Measurements from ENCODE around the gene ZSWIM1. TPM values are rescaled to one million over a fixed set of nuclear protein-coding genes. Genes with fewer than 3 reads are reported as not detected.

ZSWIM1 gene
- total RNA-seq, 1 experiment from 2014 or later: 7.6 TPM

GRCh38 chr20:45890077-45890984 lies 9.3 kb downstream of the ZSWIM1 start:
- BruUV-seq (replicated peaks): TSS peak; percentile 21
- Mint-ChIP-seq H3K9me3 (ENCODE audit: unreplicated experiment) (no peaks in the 10 kb centered on the region), H3K36me3 (ENCODE audit: insufficient read depth, unreplicated experiment) (peaks cover 10% of the 10 kb centered on the region), H3K4me3 (ENCODE audit: unreplicated experiment) (peak overlapping the region; percentile 95), H3K27me3 (ENCODE audit: insufficient read depth, unreplicated experiment) (no peaks in the 10 kb centered on the region), H3K4me1 (ENCODE audit: insufficient read depth, unreplicated experiment) (peaks cover 6% of the 10 kb centered on the region), H3K27ac (ENCODE audit: low read depth, unreplicated experiment) (peak overlapping the region; percentile 86)
- TF ChIP-seq CTCF (IDR thresholded peaks at IDR 0.05; ENCODE audit: unreplicated experiment): no peak
- ChIA-PET POLR2A (interaction anchor here (0.6 to 6.3 kb wide), 17 partner anchors 8 to 111 kb away, joined by 3 to 74 read pairs (median 6); partner anchors contain the start of genes ACOT8, DNTTIP1, PCIF1 and WFDC3), CTCF (interaction anchor here (0.6 to 6.0 kb wide), 9 partner anchors 9 to 715 kb away, joined by 3 to 22 read pairs (median 3); partner anchors contain the start of gene ZSWIM1)
- no peak for DNase-seq (ENCODE audit: unreplicated experiment)
- intact Hi-C loops (cut with micrococcal nuclease): no loop called here

- Mint-ChIP-seq H3K9me3 (ENCODE audit: unreplicated experiment) (no peaks in the 10 kb centered on the region), H3K27ac (ENCODE audit: low read depth, unreplicated experiment) (peak within 1 kb of the TSS; percentile 86), H3K36me3 (ENCODE audit: insufficient read depth, unreplicated experiment) (peaks cover 8% of the 10 kb centered on the region), H3K4me1 (ENCODE audit: insufficient read depth, unreplicated experiment) (peaks cover 6% of the 10 kb centered on the region), H3K27me3 (ENCODE audit: insufficient read depth, unreplicated experiment) (no peaks in the 10 kb centered on the region), H3K4me3 (ENCODE audit: unreplicated experiment) (peak within 1 kb of the TSS; percentile 95)
- ChIA-PET POLR2A (interaction anchor here (0.6 to 6.3 kb wide), 17 partner anchors 9 to 475 kb away, joined by 3 to 74 read pairs (median 6); partner anchors contain the start of genes ACOT8, DNTTIP1, PCIF1 and PIGT), CTCF (interaction anchor here (0.6 to 6.0 kb wide), 12 partner anchors 10 to 716 kb away, joined by 3 to 22 read pairs (median 4); partner anchors contain the start of gene ZSWIM1)
- intact Hi-C loops (cut with micrococcal nuclease): no loop called here
- DNase-seq (ENCODE audit: unreplicated experiment): peak; percentile 89
- BruUV-seq (replicated peaks): TSS peak; percentile 28
- TF ChIP-seq CTCF (IDR thresholded peaks at IDR 0.05; ENCODE audit: unreplicated experiment): no peak
Observed at GRCh38 chr20:45890985-45891983, 10.3 kb downstream of the ZSWIM1 start, which contains the start of the genes CTSA and NEURL2. Gene CTSA (plus strand): TSS chr20:45891335. CDS start chr20:45891569, 234 bp downstream. Gene NEURL2 (minus strand): TSS chr20:45891208. CDS start chr20:45890991, 217 bp downstream.

- ChIA-PET CTCF (interaction anchor here (0.6 to 6.0 kb wide), 14 partner anchors 9 to 667 kb away, joined by 3 to 22 read pairs (median 4); partner anchors contain the start of genes PCIF1 and ZSWIM1), POLR2A (interaction anchor here (0.7 to 6.3 kb wide), 11 partner anchors 10 to 101 kb away, joined by 3 to 74 read pairs (median 12); partner anchors contain the start of genes ACOT8, DNTTIP1, PCIF1 and SNX21)
- H3K27me3 Mint-ChIP-seq (ENCODE audit: insufficient read depth, unreplicated experiment): no peaks in the 10 kb centered on the region
- peak; percentile 17 for TF ChIP-seq CTCF (IDR thresholded peaks at IDR 0.05; ENCODE audit: unreplicated experiment)
- H3K9me3 Mint-ChIP-seq (ENCODE audit: unreplicated experiment): no peaks in the 10 kb centered on the region
- H3K36me3 Mint-ChIP-seq (ENCODE audit: insufficient read depth, unreplicated experiment): peaks cover 10% of the 10 kb centered on the region
- H3K27ac Mint-ChIP-seq (ENCODE audit: low read depth, unreplicated experiment): peak overlapping the region; percentile 39
- peak overlapping the region; percentile 95 for H3K4me3 Mint-ChIP-seq (ENCODE audit: unreplicated experiment)
- intact Hi-C loops (cut with micrococcal nuclease): loop anchor here (1.0 to 2.0 kb wide), 2 partner anchors 43 to 71 kb away; partner anchors contain the start of gene PCIF1
- peaks cover 6% of the 10 kb centered on the region for H3K4me1 Mint-ChIP-seq (ENCODE audit: insufficient read depth, unreplicated experiment)
- BruUV-seq (replicated peaks): no TSS peak
- peak; percentile 25 for DNase-seq (ENCODE audit: unreplicated experiment)
Observed at GRCh38 chr20:45892049-45892825, 11.2 kb downstream of the ZSWIM1 start.

Measured in MCF 10A (cell line).